Sigmoid colon (tissue), 7 donors: ENCODE data around the gene DNAJB12. TPM values are rescaled to one million over a fixed set of nuclear protein-coding genes. Genes with fewer than 3 reads are reported as not detected.

Experiments used
- DNase-seq: peaks from one replicate; pipeline ENCODE4 v3.0.0-alpha.2; 2019
- H3K27ac ChIP-seq, 4 donors: fragments of 200-600 bp; sonication (generic); one replicate each; pipeline ENCODE4 v1.5.1; 2016 to 2019; ENCODE audit warnings: mild to moderate bottlenecking in 1 of 4
- H3K27me3 ChIP-seq, 3 donors: fragments of 200-600 bp; sonication (generic); one replicate each; pipeline ENCODE4 v1.5.1; 2019; ENCODE audit warnings: mild to moderate bottlenecking in 1 of 3
- H3K36me3 ChIP-seq, 4 donors: fragments of 200-600 bp; sonication (generic); one replicate each; pipeline ENCODE4 v1.5.1; 2016 to 2019
- H3K4me1 ChIP-seq, 4 donors: fragments of 200-600 bp; sonication (generic); one replicate each; pipeline ENCODE4 v1.5.1; 2017 to 2019
- H3K4me3 ChIP-seq, 4 donors: fragments of 200-600 bp; sonication (generic); one replicate each; pipeline ENCODE4 v1.5.1; 2017 to 2019; ENCODE audit warnings: mild to moderate bottlenecking in 2 of 4, moderate library complexity in 1 of 4
- H3K9me3 ChIP-seq, 4 donors: fragments of 200-600 bp in 3 of 4; sonication (generic) in 3 of 4; one replicate each; pipeline versions ENCODE4 v1.5.1 to v1.6.1; 2013 to 2019
- EP300 ChIP-seq, 4 donors: sonication (generic); formaldehyde crosslinking; IDR thresholded peaks; one replicate each; pipeline ENCODE4 v1.6.1; 2017; ENCODE audit warnings: antibody characterized with exemption in 4 of 4
- POLR2A ChIP-seq, 2 donors: fragments of 450-650 bp; IDR thresholded peaks; one replicate each; pipeline ENCODE4 v1.6.1; 2016; ENCODE audit warnings: antibody characterized with exemption in 2 of 2, mild to moderate bottlenecking in 2 of 2, moderate library complexity in 2 of 2
- POLR2AphosphoS5 ChIP-seq, 4 donors: sonication (generic); formaldehyde crosslinking; IDR thresholded peaks; one replicate each; pipeline ENCODE4 v1.6.1; 2017; ENCODE audit warnings: antibody characterized with exemption in 4 of 4
- WGBS, 2 donors: extraction: QIAGEN DNeasy Blood & Tissue Kit; methylation state at CpG; one replicate each; pipeline ENCODE4 v1.1.7; 2013; 5-methylcytosine and 5-hydroxymethylcytosine counted together
- intact Hi-C: fragments of 100-400 bp; cut with DNase I; formaldehyde crosslinking; loops from one replicate; pipeline ENCODE4 v1.15.1; 2023
- polyA plus RNA-seq, 3 donors: library from polyadenylated mRNA; stranded (reverse); fragments of 200-250 nt; gene quantifications; one replicate each; pipeline ENCODE4 v1.2.3, GENCODE V29; 2013
- total RNA-seq, 4 donors: library from RNA; depleted of rRNA; stranded (reverse); fragments of >200 nt; gene quantifications; one replicate each; pipeline ENCODE4 v1.1.0, GENCODE V29; 2016
- TF ChIP-seq, protein P1 (sequence below), 4 experiments: fragments of 450-650 bp in 3 of 4; fragments of 200-600 bp in 1 of 4; IDR thresholded peaks; one replicate each; pipeline ENCODE4 v1.5.1; 2016 to 2019; ENCODE audit warnings: antibody characterized with exemption in 4 of 4, mild to moderate bottlenecking in 3 of 4, moderate library complexity in 2 of 4
- donor health status: healthy with polysubstance abuse.
- donor health status: Bipolar disorder and iron deficiency.
- donor health status: healthy.

The DNAJB12 gene
- total and polyA plus RNA-seq, 7 donors = 9.5 to 38.5 (median 27.1) TPM

DNA sequence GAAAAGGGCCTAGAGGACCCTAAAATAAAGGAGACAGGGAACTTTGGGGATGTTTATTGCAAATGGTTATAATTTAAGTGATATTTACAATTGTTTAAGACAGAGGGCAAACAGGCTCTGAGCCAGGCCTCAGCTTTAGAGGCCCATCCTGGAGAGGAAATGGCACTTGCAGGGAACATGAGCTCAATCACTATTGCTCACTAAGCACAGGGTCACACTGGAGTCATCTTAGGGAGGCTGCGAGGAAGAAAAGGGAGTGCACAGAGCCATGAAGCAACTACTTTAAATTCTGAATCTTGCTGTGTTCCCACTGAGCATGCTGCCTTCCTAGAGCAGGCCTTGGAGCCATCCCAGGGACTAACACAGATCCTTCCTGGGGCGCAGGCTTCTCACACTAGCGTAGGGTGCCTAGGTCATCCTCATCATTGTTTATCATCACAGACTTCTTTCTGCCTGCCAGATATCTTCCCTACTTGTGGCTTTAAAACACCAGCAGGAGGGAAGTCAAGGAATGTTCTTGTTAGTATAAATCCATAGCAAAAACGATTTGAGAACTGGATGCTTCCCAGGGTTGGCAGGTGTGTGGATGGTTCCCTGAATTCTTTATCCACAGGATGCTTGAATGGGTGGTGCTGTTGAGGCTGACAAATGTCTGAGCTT, 12.7 kb upstream of the DNAJB12 start:
- WGBS, 2 donors = 79 to 88% methylated on average over 4 of the region's 4 CpGs
- Histone ChIP-seq H3K4me3 (no peak overlapping the region), H3K36me3 (peaks cover 5 to 36% (median 9%) of the 10 kb centered on the region in 4 donors), H3K27ac (no peak overlapping the region), H3K4me1 (peaks cover 0 to 13% (median 6%) of the 10 kb centered on the region in 4 donors), H3K9me3 (no peaks in the 10 kb centered on the region), H3K27me3 (no peaks in the 10 kb centered on the region)
- DNase-seq = no peak
- no peak for TF ChIP-seq EP300 (IDR thresholded peaks at IDR 0.05)
- no peak for TF ChIP-seq POLR2A (IDR thresholded peaks at IDR 0.05)
- no peak for TF ChIP-seq POLR2AphosphoS5 (IDR thresholded peaks at IDR 0.05)
- TF ChIP-seq, protein P1, sequence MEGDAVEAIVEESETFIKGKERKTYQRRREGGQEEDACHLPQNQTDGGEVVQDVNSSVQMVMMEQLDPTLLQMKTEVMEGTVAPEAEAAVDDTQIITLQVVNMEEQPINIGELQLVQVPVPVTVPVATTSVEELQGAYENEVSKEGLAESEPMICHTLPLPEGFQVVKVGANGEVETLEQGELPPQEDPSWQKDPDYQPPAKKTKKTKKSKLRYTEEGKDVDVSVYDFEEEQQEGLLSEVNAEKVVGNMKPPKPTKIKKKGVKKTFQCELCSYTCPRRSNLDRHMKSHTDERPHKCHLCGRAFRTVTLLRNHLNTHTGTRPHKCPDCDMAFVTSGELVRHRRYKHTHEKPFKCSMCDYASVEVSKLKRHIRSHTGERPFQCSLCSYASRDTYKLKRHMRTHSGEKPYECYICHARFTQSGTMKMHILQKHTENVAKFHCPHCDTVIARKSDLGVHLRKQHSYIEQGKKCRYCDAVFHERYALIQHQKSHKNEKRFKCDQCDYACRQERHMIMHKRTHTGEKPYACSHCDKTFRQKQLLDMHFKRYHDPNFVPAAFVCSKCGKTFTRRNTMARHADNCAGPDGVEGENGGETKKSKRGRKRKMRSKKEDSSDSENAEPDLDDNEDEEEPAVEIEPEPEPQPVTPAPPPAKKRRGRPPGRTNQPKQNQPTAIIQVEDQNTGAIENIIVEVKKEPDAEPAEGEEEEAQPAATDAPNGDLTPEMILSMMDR (IDR thresholded peaks at IDR 0.05) = no peak
- intact Hi-C loops = loop anchor here (10.0 kb wide), 1 partner anchor 697 kb away; no protein-coding TSS in a partner anchor

- Histone ChIP-seq H3K4me1 (peaks cover 0 to 13% (median 6%) of the 10 kb centered on the region in 4 donors), H3K27me3 (no peaks in the 10 kb centered on the region), H3K27ac (peak overlapping the region in 1 of 4 donors; percentile 65), H3K4me3 (no peak overlapping the region), H3K9me3 (no peaks in the 10 kb centered on the region), H3K36me3 (peaks cover 5 to 28% (median 9%) of the 10 kb centered on the region in 4 donors)
- TF ChIP-seq, protein P1 (IDR thresholded peaks at IDR 0.05) = no peak
- TF ChIP-seq POLR2A (IDR thresholded peaks at IDR 0.05) (no peak), POLR2AphosphoS5 (IDR thresholded peaks at IDR 0.05) (no peak), EP300 (IDR thresholded peaks at IDR 0.05) (no peak)
- DNase-seq = peak; percentile 52
- intact Hi-C loops = loop anchor here (2.0 to 10.0 kb wide), 2 partner anchors 328 to 700 kb away; partner anchors contain the start of gene MCU
- 88 to 90% methylated on average over 7 of the region's 7 CpGs for WGBS, 2 donors
These were observed 10.6 kb upstream of the DNAJB12 start for GRCh38 chr10:72365106-72365895.

- H3K9me3 ChIP-seq = no peaks in the 10 kb centered on the region
- intact Hi-C loops = loop anchor here (1.0 to 10.0 kb wide), 4 partner anchors 328 to 700 kb away; partner anchors contain the start of gene MCU
- DNase-seq = peak; percentile 94
- TF ChIP-seq POLR2AphosphoS5 (IDR thresholded peaks at IDR 0.05) (peak; percentile 44 to 85 (median 74)), POLR2A (IDR thresholded peaks at IDR 0.05) (no peak), EP300 (IDR thresholded peaks at IDR 0.05) (no peak)
- TF ChIP-seq, protein P1 (IDR thresholded peaks at IDR 0.05) = peak; percentile 84 to 91 (median 90)
- H3K4me1 ChIP-seq = peaks cover 0 to 13% (median 6%) of the 10 kb centered on the region in 4 donors
- H3K4me3 ChIP-seq = peak overlapping the region in 1 of 4 donors; percentile 20
- 3 to 9% methylated on average over 12 of the region's 12 CpGs for WGBS, 2 donors
- H3K27ac ChIP-seq = peak overlapping the region; percentile 31 to 65 (median 46)
- H3K36me3 ChIP-seq = peaks cover 5 to 28% (median 9%) of the 10 kb centered on the region in 4 donors
- H3K27me3 ChIP-seq = no peaks in the 10 kb centered on the region
These were observed 9.6 kb upstream of the DNAJB12 start for GRCh38 chr10:72364239-72364777.

DNA sequence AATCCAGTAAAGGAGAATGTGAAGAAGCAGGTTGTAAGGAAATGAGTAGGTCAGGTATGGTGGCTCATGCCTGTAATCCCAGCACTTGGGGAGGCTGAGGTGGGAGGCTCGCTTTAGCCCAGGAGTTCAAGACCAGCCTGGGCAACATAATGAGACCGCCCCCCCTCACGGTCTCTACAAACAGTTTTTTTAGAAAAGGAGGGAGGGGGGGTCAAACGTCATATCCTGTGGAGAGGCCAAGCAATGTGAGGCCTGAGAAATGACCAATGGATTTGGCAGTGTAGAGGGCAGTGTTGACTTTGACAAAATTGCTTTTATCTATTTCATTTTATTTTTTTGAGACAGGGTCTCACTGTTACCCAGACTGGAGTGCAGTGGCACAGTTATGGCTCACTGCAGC, 2.3 kb upstream of the DNAJB12 start:
- H3K27me3 ChIP-seq = no peaks in the 10 kb centered on the region
- TF ChIP-seq POLR2A (IDR thresholded peaks at IDR 0.05) = no peak
- TF ChIP-seq, protein P1 (IDR thresholded peaks at IDR 0.05) = no peak
- TF ChIP-seq POLR2AphosphoS5 (IDR thresholded peaks at IDR 0.05) = no peak
- TF ChIP-seq EP300 (IDR thresholded peaks at IDR 0.05) = no peak
- no peak overlapping the region for H3K4me3 ChIP-seq
- intact Hi-C loops = loop anchor here (5.0 to 10.0 kb wide), 2 partner anchors 268 to 810 kb away; partner anchors contain the start of genes ECD, FAM149B1 and MICU1
- H3K9me3 ChIP-seq = no peaks in the 10 kb centered on the region
- peak; percentile 44 for DNase-seq
- H3K27ac ChIP-seq = no peak overlapping the region
- WGBS, 2 donors = 80 to 84% methylated on average over 4 of the region's 4 CpGs
- H3K36me3 ChIP-seq = no peaks in the 10 kb centered on the region
- H3K4me1 ChIP-seq = peaks cover 0 to 24% (median 19%) of the 10 kb centered on the region in 4 donors
